IPS-NIHi11 (cell line): ENCODE data around the gene HIRA.
A peak's percentile ranks its signal among the peaks of the same experiment; 100 is the strongest.
"Not testable (repeated sequence)": the region's sequence is repeated elsewhere in the genome, so short reads cannot be mapped to it uniquely, and the experiment has no call there.

Experiments
- DNase-seq: peaks from one replicate; pipeline ENCODE4 v3.0.0; 2012; ENCODE audit warnings: mixed read lengths, low spot score

The HIRA gene

GRCh38 chr22:19463008-19463407 is 31.5 kb upstream of the HIRA start:
- no peak for DNase-seq

- no peak for DNase-seq
These were observed 30.0 kb upstream of the HIRA start for GRCh38 chr22:19461506-19461905.

GRCh38 chr22:19460036-19460435 is 28.5 kb upstream of the HIRA start:
- DNase-seq: no peak

- DNase-seq: no peak
These were observed 26.4 kb upstream of the HIRA start for GRCh38 chr22:19457828-19458428.

- no peak for DNase-seq
These were observed 25.0 kb upstream of the HIRA start for GRCh38 chr22:19456541-19456940.

GRCh38 chr22:19455585-19456370 is 24.2 kb upstream of the HIRA start:
- DNase-seq: no peak

GRCh38 chr22:19455033-19455432 is 23.5 kb upstream of the HIRA start:
- DNase-seq: no peak

- no peak for DNase-seq
These were observed 22.6 kb upstream of the HIRA start for GRCh38 chr22:19454156-19454555.

GRCh38 chr22:19453718-19454117 is 22.2 kb upstream of the HIRA start:
- DNase-seq: no peak

- DNase-seq: no peak
These were observed 20.0 kb upstream of the HIRA start for GRCh38 chr22:19451570-19451969.

- DNase-seq: no peak
These were observed 19.0 kb upstream of the HIRA start for GRCh38 chr22:19450363-19451175.

GRCh38 chr22:19449422-19449767 is 17.9 kb upstream of the HIRA start:
- no peak for DNase-seq

GRCh38 chr22:19448739-19449421 is 17.3 kb upstream of the HIRA start:
- no peak for DNase-seq

GRCh38 chr22:19448076-19448607 is 16.6 kb upstream of the HIRA start:
- peak; percentile 75 for DNase-seq

GRCh38 chr22:19447330-19448075 is 16.0 kb upstream of the HIRA start, which contains the start of gene C22orf39:
C22orf39 (minus strand) TSS chr22:19447711; CDS start chr22:19447688, 23 bp downstream.
- peak; percentile 98 for DNase-seq

- DNase-seq: peak; percentile 84
These were observed 15.2 kb upstream of the HIRA start for GRCh38 chr22:19446603-19447329.

- not testable (repeated sequence) for DNase-seq
These were observed 13.9 kb upstream of the HIRA start for GRCh38 chr22:19445279-19445982.

GRCh38 chr22:19443544-19444211 is 12.1 kb upstream of the HIRA start:
- no peak for DNase-seq

- no peak for DNase-seq
These were observed 10.6 kb upstream of the HIRA start for GRCh38 chr22:19442166-19442565.
